Hematopoietic multipotent progenitor cell treated with erythropoietin and hydrocortisone succinate and interleukin-3 and kit ligand, for 15 days (in vitro differentiated cells): ENCODE results near the gene NUP98.

Source experiments
- DNase-seq: peaks from one replicate; pipeline ENCODE4 v3.0.0-alpha.2; 2015; ENCODE audit warnings: low spot score

Gene NUP98

DNA sequence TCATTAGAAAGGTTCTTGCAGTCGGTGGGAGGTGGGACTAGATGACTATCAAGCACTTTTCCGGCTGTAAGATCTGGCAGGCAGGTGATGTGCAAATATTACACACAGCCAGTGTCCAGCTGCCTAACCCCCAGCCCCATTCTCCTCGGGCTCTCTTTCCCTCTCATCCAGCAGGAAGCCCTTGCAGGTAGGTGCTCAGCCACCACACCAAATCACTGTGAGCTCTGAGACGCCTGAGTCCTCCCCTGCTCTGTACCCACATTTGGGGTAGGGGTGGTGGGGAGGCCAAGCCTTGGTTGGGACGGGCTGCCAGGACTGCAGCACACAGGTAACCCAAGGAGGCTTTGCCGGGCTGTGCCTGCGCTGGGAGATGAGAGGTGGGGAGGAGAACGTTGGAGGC, 156.2 kb downstream of the NUP98 start:
- no peak for DNase-seq

DNA sequence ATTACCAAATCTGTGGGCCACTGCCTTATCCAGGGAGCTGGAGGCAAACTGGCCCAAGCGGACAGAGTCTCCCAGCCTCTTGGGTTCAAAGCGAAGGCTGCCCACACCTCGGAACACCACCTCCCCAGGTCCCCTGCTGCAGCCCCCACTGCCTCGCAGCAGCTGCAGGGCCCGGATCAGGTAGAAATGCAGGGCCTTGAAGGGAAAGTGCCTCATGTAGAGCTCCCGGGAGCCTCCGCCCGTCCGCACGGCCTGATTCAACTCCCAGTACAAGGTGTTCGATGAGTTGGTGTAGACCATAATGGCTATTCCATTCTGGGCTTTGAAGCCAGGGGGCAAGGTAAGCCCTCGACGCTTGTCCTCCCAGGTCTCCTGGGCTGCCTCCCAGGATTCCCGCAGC, 157.5 kb downstream of the NUP98 start:
- DNase-seq: no peak

DNA sequence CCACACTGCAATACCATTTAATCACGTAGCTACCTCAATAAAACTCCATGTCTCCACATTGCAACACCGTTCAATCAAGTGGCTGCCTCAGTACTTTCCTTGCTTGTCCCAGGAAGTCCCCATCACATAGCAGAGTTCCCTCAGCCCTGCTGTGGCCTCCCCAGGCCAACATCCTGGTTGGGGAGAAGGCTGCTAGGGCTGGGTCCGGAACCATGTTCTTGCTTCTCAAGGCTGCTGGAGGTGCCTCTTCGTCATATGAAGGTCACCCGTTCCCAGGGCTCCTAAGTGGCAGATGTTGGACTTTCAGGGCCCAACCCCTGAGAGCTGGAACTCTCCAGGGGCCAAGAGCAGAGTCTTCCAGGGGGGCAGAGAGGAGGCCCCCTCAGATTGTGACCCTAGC, 158.8 kb downstream of the NUP98 start:
- no peak for DNase-seq

DNA sequence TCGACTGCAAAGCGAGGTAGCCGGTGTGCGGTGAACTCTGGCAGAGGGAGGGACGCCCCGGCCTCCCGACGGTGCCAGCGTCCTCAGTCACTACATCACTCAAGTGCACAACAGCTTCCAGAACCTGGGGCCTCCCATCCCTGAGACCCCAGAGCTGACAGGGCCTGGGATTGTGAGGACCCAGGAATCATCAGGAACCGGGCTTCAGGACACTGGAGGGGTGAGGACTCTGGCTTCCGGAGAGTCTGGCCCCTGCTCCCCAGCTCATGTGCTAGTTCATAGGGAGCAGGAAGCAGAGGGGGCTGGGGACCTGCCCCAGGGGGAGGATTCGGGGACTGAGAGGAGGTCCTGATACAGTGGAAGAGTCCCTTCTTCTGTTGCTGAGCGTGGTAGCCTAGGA, 160.2 kb downstream of the NUP98 start:
- no peak for DNase-seq

DNA sequence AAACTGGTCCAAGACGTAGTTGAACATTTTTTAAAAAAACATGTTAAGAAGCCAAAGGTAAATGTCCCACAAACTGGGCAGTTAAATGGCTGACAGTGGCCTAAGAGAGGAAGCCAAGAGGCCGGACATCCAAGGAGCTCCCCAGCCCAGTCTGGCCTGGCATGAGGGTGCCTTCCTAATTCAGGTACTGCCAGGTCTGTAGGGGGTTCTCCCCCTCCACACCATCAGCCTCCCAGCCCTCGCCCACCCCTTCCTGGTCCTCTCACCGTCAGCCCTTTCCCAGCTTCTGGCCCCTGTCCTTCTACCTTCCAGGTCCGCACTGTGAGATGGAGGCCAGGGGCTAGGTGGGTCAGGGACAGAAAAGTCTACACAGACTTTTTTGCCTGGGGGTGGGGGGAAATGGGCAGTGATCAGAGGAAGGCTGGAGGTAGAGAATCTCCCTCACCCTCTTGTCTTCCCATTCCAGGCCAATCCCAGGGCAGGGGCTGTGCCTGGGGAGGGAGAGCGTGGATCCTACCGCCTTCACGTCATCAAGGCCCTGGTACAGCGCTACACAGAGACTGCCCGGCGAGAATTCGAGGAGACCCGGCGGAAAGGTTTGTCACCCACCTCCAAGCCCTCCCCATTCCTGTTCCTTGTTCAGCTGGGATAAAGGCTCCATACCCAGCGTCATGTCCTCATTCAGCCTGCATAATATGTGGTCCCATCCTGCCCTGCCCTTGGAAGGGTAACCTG, 161.5 kb downstream of the NUP98 start:
- no peak for DNase-seq

DNA sequence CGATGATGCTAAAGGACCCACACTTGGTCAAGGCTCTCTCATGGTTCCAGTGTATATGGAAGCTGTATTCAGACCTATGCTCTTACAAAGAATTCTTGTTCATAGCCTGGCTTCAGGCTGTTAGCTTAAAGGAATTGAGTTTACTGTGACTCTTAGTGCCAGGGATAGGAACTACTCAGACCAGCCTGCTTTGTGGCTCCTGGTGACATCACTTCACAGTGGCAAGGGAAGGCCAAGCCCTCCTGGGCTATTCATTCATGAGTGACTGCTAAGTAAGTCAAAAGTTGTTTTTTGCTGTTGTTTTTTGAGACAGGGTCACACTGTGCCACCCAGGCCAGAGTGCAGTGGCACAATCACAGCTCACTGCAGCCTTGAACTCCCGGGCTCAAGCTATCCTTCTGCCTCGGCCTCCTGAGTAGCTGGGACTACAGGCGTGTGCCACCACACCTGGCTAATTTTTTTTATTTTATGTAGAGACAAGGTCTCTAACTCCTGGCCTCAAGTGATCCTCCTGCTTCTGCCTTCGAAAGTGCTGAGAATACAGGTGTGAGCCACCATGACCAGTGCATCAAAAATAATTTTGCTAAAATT, 165.2 kb downstream of the NUP98 start:
- no peak for DNase-seq

DNA sequence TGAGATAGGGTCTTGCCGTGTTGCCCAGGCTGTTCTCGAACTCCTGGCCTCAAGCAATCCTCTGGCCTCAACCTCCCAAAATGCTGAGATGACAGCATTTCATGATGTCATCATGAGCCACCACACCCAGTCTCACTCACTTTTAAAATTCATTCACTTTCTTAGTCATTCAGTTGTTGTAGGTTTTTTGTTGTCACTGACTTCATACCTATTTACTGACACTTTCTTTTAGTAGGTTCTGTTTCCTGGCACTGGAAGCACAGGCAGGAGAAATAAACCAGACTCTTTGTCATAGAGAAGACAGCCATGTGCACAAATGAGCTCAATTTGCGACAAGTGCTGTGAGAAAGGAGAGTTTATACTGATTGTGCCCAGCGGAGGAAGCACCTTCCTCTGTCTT, 166.0 kb downstream of the NUP98 start:
- no peak for DNase-seq

DNA sequence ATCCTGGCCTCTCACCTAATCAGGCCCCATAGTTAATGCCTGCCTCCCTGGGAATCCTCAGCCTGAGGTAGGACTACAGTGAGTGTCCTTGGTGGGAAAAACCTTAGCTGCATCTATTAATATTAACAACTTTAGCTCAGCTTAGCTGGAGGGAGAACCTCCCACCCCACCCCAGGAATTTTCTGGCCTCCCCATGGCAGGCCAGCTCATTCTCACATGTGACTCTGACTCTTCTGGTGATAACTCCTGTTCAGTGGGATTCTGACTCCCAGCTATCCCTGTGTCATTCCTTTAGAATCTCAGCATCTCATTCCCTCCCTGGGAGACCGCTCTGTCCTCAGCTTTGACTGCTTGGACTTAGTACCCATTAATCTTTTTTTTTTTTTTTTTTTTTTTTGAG, 170.1 kb downstream of the NUP98 start:
- DNase-seq: no peak

DNA sequence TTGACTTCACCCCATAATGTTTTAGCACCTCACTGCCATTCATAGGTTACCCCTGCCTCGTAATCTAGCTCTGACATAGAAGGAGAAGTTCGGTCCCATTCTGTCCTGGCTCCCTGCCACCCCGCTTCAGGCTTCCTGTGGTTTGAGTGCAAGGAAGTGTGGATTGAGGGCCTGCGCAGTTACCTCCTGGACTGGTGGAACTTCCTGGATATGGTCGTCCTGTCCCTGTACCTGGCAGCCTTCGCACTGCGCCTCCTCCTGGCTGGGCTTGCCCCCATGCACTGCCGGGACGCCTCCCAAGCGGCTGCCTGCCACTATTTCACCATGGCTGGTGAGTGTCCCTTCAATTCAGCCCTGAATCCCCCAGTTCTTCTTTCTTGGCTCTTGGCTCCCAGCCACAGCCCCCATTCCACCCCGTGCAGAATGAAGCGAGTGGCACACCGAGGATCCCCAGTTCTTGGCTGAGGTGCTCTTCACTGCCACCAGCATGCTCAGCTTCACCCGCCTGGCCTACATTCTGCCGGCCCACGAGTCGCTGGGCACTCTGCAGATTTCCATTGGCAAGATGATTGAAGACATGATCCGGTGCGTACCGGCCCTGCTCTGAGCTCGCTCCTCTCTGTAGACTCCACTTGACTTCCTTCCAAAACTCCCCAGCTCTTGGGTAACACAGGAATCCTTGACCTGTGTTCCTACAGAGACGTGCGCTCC, 170.9 kb downstream of the NUP98 start:
- DNase-seq: no peak
